ENCODE results near the gene ITPR1.
"Not testable (repeated sequence)": the region's sequence is repeated elsewhere in the genome, so short reads cannot be mapped to it uniquely, and the experiment has no call there.

Gene ITPR1

DNA sequence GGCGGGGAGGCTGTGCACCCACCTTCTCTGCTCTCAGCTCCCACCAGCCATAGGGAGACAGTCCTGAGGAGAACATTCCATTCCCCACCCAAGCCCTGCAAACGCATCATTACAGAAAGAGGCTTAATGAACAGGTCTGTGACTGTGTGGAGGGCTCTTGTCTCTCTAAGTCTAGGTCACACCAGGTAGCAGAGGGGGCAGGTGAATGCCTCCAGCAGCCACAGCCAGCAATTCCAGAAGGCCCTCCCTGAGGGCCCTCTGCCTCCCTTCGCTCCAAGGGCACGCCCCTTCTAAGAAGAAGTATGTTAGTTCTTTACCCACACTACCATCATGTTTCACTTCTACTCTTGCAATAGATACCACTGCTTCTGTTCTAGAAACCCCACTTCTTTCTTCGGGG, 268.6 kb downstream of the ITPR1 start:
- DNase-seq: no peak

DNA sequence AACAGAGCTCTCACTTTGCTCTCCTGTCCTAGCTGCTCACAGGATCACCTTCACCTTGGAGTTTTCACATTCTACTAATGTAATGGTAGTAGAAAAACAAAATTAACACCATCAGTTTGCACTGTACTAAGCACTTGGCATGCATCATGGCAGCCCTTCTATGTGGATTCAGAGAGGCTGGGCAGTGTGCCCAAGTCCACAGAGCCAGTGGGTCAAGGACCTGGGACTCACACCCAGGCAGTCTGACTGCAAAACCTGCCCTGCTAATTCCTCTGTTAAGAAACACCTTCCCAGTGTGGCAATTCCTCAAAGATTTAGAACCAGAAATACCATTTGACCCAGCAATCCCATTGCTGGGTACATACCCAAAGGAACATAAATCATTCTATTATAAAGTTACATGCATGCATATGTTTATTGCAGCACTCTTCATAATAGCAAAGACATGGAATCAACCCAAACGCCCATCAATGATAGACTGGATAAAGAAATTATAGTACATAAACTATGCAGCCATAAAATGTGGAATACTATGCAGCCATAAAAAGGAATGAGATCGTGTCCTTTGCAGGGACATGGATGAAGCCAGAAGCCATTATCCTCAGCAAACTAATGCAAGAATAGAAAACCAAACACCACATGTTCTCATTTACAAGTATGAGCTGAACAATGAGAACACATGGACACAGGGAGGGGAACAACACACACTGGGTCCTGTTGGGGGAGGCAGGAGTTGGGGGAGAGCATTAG, 269.5 kb downstream of the ITPR1 start:
- not testable (repeated sequence) for DNase-seq

DNA sequence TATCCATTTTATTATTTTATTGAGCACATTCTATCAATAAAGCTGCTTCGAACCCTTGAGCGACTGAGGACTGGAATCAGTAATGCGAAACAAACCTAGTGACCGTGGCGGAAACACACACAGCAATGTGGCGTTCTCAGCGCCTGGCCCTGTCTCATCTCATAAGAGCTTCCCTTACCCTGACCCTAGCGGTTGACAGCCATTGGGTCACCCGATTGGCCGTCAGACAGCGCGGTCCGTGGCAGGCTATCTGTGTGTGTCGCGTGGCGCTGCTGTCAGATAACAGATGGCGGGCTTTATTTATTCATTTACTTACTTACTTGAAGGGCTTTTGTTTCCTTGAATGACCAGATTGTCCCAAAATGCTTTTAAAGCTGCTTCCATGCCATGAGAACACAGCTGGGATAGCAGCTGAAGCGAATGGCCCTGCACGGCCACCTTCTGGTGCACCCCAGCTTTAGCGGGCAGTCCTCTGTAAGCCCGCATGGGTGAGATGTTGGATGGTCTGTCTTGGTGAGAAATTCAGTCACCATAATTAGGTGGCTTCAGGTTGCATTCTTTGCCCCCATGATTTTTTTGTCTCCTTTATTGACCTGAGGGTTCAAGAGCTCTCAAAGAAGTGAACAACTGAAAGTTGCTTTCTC, 270.6 kb downstream of the ITPR1 start:
- DNase-seq: no peak

DNA sequence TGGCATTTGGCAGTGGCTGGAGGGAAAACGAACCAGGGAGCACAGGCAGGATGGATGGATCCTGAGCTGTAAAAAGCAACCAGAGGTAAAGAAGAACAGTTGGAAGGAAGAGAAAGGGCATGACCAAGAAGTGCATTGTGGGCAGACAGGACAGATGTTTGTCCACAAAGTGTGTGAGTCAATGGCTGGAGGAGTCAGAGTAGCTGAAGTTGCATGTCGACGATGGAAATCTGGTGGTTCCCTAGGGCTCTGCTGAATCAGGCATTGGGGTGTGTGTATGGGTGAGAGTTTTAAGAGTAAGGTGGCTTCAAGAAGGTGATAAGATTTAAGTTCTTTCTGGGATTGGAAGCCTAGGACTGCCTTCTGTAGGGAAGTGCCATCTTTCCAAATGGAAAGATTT, 272.1 kb downstream of the ITPR1 start:
- DNase-seq: no peak

DNA sequence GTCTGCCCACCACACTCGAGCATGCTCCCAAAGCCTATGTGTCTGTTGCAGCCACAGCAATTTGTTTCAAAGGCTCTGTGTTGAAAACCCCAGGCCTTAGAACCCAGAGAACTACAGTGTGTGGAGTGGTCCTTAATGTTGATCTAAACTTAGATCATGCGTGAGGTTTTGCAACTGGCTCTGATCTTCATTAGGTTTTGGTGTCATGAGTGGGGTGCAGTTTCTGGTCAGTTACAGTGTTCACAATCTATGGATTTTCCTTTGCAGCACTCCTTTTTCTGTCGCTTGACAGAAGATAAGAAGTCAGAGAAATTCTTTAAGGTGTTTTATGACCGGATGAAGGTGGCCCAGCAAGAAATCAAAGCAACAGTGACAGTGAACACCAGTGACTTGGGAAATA, 273.1 kb downstream of the ITPR1 start:
- no peak for DNase-seq

DNA sequence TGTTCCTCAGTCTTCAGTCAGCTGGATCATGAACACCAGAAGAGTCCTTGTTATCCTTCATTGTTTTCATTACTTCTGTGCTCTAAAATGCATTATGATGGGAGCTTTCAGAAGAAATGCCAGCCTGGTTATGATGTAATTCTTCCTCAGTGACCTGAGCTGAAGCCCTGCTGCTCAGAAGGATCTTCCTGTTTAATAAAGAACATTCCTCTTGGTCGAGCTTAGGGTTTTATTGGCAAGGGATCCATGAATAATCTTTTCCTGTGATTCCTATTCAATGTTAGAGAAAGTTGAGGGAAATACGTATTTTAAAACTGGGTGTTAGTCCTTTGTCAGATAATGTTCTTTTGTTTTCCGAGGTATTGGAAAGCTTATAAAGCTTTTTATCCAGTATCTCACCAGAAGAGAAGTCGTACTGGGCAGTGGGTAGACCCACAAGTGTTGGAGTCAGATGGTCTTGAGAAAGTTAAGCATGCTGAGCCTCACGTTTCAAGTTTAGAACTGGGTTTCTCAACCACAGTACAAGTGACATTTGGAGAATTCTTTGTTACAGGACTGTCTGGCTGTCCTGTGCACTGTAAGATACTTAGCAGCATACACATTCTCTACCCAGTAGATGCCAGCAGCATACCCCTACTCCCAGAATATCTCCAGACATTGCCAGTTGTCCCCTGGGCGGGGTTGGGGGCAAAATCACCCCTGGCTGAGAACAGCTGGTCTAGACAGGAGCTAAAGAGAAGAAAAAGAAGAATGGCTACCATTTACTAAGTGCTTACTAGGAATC, 273.8 kb downstream of the ITPR1 start:
- no peak for DNase-seq

DNA sequence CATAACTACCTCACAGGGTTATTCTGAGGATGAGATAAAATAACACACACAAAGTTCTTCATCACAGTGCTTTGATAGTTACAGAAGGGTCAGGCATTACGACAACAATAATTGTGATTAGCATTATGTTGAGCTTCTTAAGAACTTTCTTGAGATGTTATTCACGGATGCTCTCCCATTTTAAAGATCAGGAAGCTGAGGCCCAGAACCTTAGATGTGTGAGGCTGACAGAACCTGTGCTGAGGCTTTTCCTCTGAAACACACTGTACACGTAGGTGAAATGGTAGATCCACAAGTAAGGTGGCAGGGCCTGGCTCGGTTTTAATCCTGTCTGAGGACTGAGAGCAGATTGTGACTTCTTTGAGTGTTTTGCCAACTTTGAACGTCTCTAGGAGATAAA, 274.9 kb downstream of the ITPR1 start:
- no peak for DNase-seq

DNA sequence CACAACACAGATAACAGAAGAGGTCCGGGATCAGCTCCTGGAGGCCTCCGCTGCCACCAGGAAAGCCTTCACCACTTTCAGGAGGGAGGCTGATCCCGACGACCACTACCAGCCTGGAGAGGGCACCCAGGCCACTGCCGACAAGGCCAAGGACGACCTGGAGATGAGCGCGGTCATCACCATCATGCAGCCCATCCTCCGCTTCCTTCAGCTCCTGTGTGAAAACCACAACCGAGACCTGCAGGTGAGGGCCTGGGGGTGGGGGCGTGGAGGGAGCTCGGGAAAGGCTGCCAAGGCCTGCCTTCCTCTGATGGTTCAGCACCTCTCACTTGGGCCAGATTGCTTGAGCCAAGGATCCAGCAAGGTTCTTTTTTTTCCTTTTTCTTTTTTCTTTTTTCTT, 275.4 kb downstream of the ITPR1 start:
- no peak for DNase-seq

DNA sequence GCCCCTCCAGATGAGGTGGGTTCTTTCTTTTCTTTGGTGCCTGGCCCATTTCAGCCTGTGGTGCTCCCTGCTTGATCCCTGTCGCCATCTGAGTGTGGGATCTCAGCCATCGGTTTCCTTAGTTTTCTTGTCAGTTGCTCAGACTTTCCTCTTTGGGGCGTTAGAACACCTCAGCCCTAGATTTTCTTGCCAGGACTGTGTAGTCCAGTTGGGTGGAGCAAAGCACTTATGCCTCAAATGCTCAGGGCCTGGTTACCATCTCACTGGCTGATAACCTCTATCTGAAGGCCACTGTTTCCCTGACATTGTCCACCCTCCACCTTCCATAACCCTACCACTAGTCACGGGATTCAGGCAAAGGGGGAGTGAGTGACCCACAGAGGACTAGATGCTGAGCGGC, 277.4 kb downstream of the ITPR1 start:
- no peak for DNase-seq

DNA sequence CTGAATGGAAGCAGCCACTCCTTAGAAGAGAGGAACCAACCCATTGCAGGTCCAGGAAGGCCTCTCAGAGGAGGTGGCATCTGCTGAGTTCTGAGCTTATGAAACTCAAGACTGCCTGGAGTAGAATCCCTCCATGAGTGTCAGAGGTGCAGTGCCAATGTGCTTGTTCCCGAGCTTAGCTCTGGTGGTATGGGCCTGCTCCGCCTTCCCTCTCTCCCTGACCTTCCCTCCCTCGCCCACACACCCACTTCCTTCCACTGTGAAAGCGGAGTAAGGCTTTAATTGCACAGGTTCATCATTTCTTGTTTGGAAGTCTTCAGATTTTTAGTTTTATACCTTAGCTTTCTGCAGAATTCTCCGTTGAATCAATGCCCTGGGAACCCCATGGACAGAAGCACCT, 278.1 kb downstream of the ITPR1 start:
- DNase-seq: no peak

DNA sequence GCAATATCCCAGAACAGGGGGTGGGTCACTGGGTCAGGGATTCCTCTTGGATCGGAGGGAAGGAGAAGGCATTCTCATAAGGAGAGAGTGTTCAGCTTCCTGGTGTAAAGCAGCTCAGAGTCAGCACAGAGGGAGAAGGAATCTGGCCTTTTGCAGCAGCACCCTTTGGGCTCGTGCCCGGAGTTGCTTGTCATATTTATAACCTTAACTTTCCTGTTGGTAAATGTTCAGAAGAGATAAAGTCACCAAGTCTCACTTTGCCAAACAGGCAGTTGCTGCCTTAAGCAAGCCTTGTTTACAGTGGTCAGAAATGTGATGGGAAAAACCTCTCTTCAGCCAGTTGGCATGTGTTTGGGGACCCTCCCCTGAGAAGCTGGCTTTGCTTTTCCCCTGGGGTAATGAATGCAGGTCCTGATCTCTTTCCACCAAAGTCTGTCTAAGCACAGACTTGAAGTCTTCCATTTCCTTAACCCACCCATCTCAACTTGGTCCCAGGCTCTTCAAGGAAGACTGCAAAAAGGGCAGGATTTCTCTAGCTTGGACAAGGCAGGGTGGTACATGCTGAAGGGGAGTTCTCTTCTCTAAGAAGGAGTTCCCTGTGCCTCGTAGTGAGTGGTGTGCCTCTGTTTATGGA, 279.1 kb downstream of the ITPR1 start:
- peak; percentile 4 for DNase-seq

DNA sequence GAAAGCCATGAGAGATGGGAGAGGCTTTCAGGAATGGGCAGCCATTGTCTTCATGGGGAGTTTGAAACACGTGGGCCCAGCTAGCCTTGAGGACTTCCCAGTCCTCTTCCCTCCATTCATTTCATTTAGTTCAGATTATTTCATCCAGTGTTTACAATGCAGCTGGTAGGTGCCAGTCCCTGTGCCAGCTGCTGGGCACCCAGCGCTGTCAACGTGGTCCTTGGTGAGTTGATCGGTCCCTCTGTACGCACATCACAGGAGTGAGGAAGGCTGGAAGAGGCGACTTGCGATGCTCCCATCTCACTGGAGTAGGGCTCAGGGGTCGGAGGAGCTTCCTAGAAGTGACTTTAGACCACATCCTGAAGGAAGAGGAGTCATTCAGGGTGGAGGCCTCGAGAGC, 279.7 kb downstream of the ITPR1 start:
- DNase-seq: no peak

DNA sequence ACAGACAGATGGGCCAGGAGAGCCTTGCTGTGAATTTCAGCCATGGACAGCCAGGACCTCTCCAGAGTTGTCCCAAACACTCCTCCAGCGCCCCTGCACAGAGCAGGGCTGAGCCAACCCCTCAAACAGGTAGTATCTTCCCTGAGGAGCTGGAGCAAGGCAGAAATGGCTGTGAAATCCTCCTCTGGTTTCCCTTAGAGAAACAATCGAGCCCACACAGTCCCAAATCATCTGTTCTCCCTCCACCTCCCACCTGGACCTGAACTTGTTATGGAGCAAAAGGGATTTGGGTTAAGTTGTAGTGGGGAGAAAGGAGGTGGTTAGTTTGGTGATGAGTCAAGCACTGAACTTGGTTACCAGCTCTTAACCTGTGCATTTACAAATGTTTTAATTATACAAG, 280.4 kb downstream of the ITPR1 start:
- DNase-seq: no peak

DNA sequence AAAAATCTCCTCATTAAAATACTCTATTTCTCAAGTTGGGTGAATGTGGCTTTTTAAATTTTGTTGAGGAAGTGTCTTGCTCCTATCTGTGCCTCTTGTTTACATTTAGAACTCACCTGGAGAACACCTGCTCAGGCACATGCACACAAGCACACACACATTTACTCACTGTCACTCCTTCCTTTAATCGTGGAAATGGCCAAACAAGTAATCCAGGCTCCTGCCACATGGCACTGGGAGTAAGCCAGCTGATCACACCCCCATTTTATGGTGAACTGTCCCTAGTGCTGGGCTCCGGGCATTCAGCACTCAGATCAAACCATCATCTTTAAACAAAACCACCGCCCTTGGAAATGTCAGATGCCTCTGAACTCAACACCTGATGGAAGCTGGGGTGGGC, 281.4 kb downstream of the ITPR1 start:
- DNase-seq: no peak

DNA sequence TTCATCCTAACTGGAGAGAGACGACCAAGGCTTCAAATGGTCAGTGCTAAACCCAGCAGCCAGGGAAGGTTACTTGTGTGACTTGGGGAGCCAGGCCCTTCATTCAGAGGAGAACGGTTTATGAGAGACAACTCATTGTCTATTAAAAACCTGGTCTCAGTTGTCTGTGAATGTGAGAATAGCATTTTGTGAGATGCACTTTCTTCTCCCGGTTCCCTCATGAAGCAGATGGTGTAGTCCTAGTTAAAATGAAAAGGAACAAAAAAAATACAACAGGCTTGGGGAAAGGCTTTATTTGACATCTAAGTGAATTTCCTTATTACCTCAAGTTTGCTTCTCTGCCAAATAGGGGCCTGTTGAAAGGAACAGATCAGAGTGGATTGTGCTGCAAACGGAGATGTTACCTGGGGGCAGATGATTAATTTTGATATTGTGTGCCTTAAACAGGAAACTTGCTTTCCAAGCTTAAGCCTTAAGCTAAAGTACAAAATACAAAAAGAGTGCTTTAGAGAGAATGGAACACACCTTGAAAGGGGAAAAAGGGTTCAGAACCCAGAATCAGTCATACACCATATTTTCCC, 283.3 kb downstream of the ITPR1 start:
- DNase-seq: no peak

DNA sequence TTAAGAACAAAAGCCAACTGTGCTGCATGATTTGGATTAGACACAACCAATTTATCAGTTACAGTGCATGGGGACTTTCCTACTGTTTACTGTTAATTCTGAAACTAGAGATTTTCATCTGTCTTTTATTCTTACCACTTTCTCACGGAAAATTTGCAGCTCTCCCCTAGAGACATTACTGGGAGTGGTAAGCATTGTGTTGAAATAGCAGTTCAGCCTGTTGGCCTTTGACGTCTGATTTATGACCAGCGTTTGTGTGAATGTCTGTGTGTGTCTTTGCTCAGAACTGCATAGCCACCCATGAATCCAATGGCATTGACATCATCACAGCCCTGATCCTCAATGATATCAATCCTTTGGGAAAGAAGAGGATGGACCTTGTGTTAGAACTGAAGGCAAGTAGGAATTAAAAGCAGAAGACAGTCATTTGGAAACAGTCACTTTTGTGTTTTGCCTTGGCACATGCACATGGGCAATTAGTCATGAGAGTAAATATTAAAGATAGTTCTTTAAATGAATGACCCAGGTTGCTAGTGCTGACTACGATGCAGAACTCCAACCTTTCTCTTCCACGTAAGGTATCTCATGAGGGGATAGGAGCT, 283.9 kb downstream of the ITPR1 start:
- DNase-seq: peak; percentile 14

DNA sequence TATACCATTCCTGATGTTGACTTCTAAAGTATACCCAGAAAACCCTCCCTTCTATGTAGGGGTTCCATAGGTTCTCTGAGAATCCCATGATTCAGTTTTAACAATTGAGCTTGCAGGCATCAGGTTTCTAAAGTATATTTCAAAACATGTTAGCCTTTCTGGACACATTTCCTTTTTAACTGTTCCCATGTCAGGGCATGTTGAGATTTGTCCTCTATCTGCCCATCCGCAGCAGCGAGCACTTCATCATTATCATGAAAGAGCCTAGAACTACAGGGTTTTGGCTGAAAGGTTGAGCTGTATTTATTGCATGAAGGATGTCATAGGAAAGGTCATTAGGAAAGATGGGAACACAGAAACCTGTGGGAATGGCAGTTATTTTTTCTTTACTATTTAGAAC, 285.0 kb downstream of the ITPR1 start:
- DNase-seq: no peak

DNA sequence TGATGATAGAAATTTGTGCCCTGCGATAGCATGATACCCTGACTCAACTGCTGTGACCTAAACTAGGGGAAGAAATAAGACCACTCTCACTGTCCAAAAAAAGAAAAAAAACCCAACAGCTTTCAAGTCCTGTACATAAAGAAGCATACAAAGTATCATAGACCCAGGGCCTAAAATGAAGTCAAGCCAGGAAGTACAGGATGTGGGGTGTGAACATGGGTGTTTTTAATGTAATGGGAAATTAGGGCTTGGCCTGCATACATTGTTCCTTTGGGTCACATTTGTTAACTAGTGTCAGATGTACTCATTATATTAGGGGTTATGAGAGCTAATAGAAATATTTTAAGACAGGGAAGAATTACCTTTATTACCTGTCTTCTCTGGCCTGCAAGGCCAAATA, 285.6 kb downstream of the ITPR1 start:
- no peak for DNase-seq

DNA sequence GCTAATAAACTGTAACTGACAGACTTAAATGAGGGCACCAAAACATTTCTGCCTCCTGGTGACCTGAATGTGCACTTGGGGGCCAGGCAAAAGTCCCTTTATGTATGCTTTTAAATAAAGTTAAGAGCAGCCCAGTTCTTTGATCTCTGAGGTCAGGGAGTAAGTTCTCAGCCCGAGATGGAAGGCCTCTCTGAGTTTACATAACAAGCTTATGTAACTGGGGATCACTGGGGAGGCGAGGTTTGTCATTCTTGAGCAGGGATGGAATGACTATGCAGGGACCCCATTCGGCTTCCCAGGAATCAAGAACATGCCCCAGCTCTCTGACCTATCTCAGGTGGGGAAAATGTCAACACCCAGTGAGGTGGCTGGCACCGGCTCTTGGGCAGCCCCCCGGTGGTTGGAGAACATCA, 287.4 kb downstream of the ITPR1 start:
- no peak for DNase-seq

DNA sequence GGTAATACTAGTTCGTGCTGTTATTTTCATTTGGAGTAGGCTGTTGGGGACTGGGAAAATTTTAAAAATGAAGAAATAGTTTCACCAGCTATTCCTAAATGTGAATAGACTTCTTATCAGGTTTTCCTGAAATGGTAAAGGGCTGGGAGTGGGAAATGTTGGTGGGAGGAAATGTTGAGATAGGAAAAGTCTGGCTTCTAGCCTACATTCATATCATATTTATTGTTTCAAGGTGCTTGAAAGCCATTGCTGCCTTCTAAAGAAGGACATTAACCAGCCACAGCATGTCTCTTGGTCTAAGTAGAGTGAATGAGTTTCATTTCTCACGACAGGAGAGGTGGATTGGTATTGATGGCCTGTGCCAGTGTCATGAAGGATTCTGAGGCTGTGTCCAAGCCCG, 288.9 kb downstream of the ITPR1 start:
- DNase-seq: no peak

DNA sequence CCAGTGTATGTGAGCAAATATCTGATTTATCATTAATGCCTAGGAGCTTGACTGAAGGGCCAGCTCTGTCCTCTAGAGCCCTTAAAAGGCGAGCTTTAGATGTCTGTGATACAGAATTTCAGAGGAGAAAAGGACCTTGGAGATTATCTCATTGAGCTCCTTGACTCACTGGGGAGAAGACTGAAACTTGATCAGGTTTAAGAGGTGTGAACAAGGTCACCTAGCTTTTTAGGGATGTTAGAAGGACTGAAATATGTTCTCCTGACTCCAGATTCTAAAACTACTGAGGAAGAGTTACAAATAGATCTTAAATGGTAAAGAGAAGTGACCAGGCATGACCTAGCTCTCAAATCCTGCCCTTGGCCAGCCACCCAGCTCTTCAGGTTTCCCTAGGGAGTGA, 292.4 kb downstream of the ITPR1 start:
- DNase-seq: no peak

DNA sequence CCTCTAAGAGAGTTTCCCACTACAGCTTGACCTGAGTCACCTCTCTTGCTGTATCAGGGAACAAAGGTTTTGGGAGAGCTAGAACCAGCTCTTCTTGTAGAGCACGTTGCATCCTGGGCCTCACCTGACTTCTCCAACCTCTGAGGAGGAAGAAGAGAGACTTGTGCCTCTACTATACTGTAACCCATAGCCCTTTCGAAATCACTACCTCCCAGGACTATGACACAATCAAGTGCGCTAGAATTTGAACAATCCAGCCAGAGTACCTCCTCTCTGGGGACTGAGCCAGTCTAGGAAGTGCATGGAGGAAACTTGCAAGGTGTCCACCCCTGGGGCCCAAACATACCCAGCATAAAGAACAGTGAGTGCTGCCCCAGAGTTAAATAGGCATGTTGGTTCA, 293.3 kb downstream of the ITPR1 start:
- no peak for DNase-seq

DNA sequence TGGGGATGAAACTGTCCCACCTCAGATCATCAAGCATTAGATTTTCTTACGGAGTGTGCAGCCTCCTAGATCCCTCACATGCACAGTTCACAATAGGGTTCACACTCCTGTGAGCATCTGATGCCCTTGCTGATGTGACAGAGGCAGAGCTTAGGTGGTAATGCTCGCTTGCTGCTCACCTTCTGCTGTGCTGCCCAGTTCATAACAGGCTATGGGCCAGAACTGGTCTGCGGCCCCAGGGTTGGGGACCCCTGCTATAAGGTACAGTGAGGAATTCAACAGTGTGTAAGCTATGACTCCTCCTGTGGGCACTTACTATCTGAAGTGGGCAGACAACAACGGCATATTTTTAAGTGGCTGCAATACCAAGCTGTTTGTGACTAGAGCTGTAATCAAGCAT, 298.2 kb downstream of the ITPR1 start:
- DNase-seq: no peak

All from fibroblast of skin of scalp (primary cell).